H9 (cell line): ENCODE results near the gene RAPGEF6. TPM values are rescaled to one million over a fixed set of nuclear protein-coding genes. Genes with fewer than 3 reads are reported as not detected.

Source experiments
- DNase-seq: peaks from one replicate; pipeline ENCODE4 v3.0.0-alpha.2; 2017
- H2AFZ ChIP-seq: one replicate; pipeline ENCODE4 v1.6.1; 2013; ENCODE audit warnings: mild to moderate bottlenecking, low read length, control low read depth, moderate library complexity
- H2AK5ac ChIP-seq: 2 replicates; pipeline ENCODE4 v1.6.1; 2013; ENCODE audit warnings: low read length, control low read depth, mixed read lengths; ENCODE audit not compliant: insufficient read length
- H2BK120ac ChIP-seq: one replicate; pipeline ENCODE4 v1.6.1; 2013; ENCODE audit warnings: low read depth, mild to moderate bottlenecking, low read length, control low read depth, inconsistent platforms; ENCODE audit not compliant: poor library complexity, severe bottlenecking
- H2BK12ac ChIP-seq: 2 replicates; pipeline ENCODE4 v1.6.1; 2013; ENCODE audit warnings: low read length, control low read depth, mixed read lengths, low read depth; ENCODE audit not compliant: insufficient read length
- H2BK15ac ChIP-seq: 2 replicates; pipeline ENCODE4 v1.6.1; 2013; ENCODE audit warnings: low read depth, low read length, control low read depth
- H2BK20ac ChIP-seq: one replicate; pipeline ENCODE4 v1.6.1; 2013; ENCODE audit warnings: low read depth, mild to moderate bottlenecking, low read length, control low read depth, inconsistent platforms; ENCODE audit not compliant: poor library complexity, severe bottlenecking
- H2BK5ac ChIP-seq: 2 replicates; pipeline ENCODE4 v1.6.1; 2013; ENCODE audit warnings: low read length, control low read depth, mixed read lengths; ENCODE audit not compliant: insufficient read length
- H3K14ac ChIP-seq: 2 replicates; pipeline ENCODE4 v1.6.1; 2013; ENCODE audit warnings: low read length, control low read depth; ENCODE audit not compliant: insufficient read depth
- H3K18ac ChIP-seq: 2 replicates; pipeline ENCODE4 v1.6.1; 2013; ENCODE audit warnings: low read depth, mild to moderate bottlenecking, mixed read lengths, low read length, control low read depth; ENCODE audit not compliant: insufficient read length
- H3K23ac ChIP-seq: 2 replicates; pipeline ENCODE4 v1.6.1; 2013; ENCODE audit warnings: low read length, control low read depth, mixed read lengths, low read depth; ENCODE audit not compliant: insufficient read length
- H3K23me2 ChIP-seq: 2 replicates; pipeline ENCODE4 v1.6.1; 2013; ENCODE audit warnings: low read depth, mild to moderate bottlenecking, mixed read lengths, low read length, control low read depth; ENCODE audit not compliant: insufficient read length, poor library complexity, severe bottlenecking
- H3K27ac ChIP-seq: 2 replicates; pipeline ENCODE4 v1.5.1; 2013; ENCODE audit warnings: low read length, control low read depth, mixed read lengths, low read depth; ENCODE audit not compliant: insufficient read length
- H3K27me3 ChIP-seq: 2 replicates; pipeline ENCODE4 v1.6.1; 2013; ENCODE audit warnings: low read length, control low read depth, inconsistent platforms; ENCODE audit not compliant: insufficient read depth
- H3K4ac ChIP-seq: 2 replicates; pipeline ENCODE4 v1.6.1; 2013; ENCODE audit warnings: low read depth, mild to moderate bottlenecking, control low read depth, inconsistent platforms, low read length, moderate library complexity
- H3K4me1 ChIP-seq: 2 replicates; pipeline ENCODE4 v1.6.1; 2013; ENCODE audit warnings: low read length, control low read depth, inconsistent platforms; ENCODE audit not compliant: insufficient read depth
- H3K4me2 ChIP-seq: 2 replicates; pipeline ENCODE4 v1.6.1; 2013; ENCODE audit warnings: low read length, control low read depth, mixed read lengths; ENCODE audit not compliant: insufficient read length, insufficient read depth
- H3K56ac ChIP-seq: 2 replicates; pipeline ENCODE4 v1.6.1; 2013; ENCODE audit warnings: low read depth, mild to moderate bottlenecking, mixed read lengths, low read length, control low read depth; ENCODE audit not compliant: insufficient read length
- H3K79me1 ChIP-seq: 2 replicates; pipeline ENCODE4 v1.6.1; 2013; ENCODE audit warnings: low read depth, mild to moderate bottlenecking, moderate library complexity, low read length, control low read depth, inconsistent platforms; ENCODE audit not compliant: insufficient read depth, poor library complexity, severe bottlenecking
- H3K79me2 ChIP-seq: 2 replicates; pipeline ENCODE4 v1.6.1; 2013; ENCODE audit warnings: low read length, control low read depth, inconsistent platforms; ENCODE audit not compliant: insufficient read depth
- H3K9ac ChIP-seq: 2 replicates; pipeline ENCODE4 v1.6.1; 2013; ENCODE audit warnings: low read length, control low read depth, mixed read lengths; ENCODE audit not compliant: insufficient read length; ENCODE audit errors: extremely low read depth
- H3K9me3 ChIP-seq: one replicate; pipeline ENCODE4 v1.6.1; 2013; ENCODE audit warnings: low read depth, low read length, inconsistent platforms; ENCODE audit not compliant: control insufficient read depth
- H3T11ph ChIP-seq: one replicate; pipeline ENCODE4 v1.6.1; 2013; ENCODE audit warnings: mild to moderate bottlenecking, low read length, control low read depth, inconsistent platforms
- H4K20me1 ChIP-seq: one replicate; pipeline ENCODE4 v1.6.1; 2013; ENCODE audit not compliant: control insufficient read depth, insufficient read length, insufficient read depth
- H4K5ac ChIP-seq: 2 replicates; pipeline ENCODE4 v1.6.1; 2013; ENCODE audit warnings: low read depth, mild to moderate bottlenecking, mixed read lengths, low read length, control low read depth; ENCODE audit not compliant: insufficient read length
- H4K8ac ChIP-seq: replicated peaks from 2 replicates; pipeline ENCODE4 v1.6.1; 2013; ENCODE audit warnings: low read length, control low read depth, mixed read lengths, low read depth; ENCODE audit not compliant: insufficient read length
- H4K91ac ChIP-seq: 2 replicates; pipeline ENCODE4 v1.6.1; 2013; ENCODE audit warnings: low read depth, mild to moderate bottlenecking, moderate library complexity, mixed read lengths, low read length, control low read depth; ENCODE audit not compliant: insufficient read length
- H3K27ac Mint-ChIP-seq, 3 experiments: 2 replicates in 2 of 3; 3 replicates in 1 of 3; pipeline ENCODE4 v1.8.0; 2020 to 2021; ENCODE audit warnings: mixed read lengths in 3 of 3, mild to moderate bottlenecking in 1 of 3, moderate library complexity in 1 of 3
- H3K27me3 Mint-ChIP-seq: 2 replicates; pipeline ENCODE4 v1.8.0; 2021; ENCODE audit warnings: low read depth, mild to moderate bottlenecking, moderate library complexity, mixed read lengths
- H3K36me3 Mint-ChIP-seq, 3 experiments: 2 replicates in 2 of 3; 3 replicates in 1 of 3; pipeline ENCODE4 v1.8.0; 2020 to 2021; ENCODE audit warnings: low read depth in 3 of 3, mixed read lengths in 3 of 3; ENCODE audit not compliant: insufficient read depth in 1 of 3
- H3K4me1 Mint-ChIP-seq, 2 experiments: 2 replicates each; pipeline ENCODE4 v1.8.0; 2020; ENCODE audit warnings: mixed read lengths in 2 of 2
- H3K4me3 Mint-ChIP-seq, 2 experiments: 2 replicates in 1 of 2; 3 replicates in 1 of 2; pipeline ENCODE4 v1.8.0; 2020 to 2021; ENCODE audit warnings: mild to moderate bottlenecking in 2 of 2, mixed read lengths in 2 of 2, moderate library complexity in 1 of 2
- H3K9me3 Mint-ChIP-seq, 2 experiments: 2 replicates in 1 of 2; 3 replicates in 1 of 2; pipeline ENCODE4 v1.8.0; 2020; ENCODE audit warnings: mild to moderate bottlenecking in 2 of 2, mixed read lengths in 2 of 2, moderate library complexity in 1 of 2
- CTCF ChIP-seq: fragments of 200-600 bp; sonication (generic); conservative IDR thresholded peaks from 3 replicates; pipeline ENCODE4 v1.8.0; 2021; ENCODE audit warnings: antibody characterized with exemption, mild to moderate bottlenecking
- WGBS: extraction: QIAGEN DNeasy Blood & Tissue Kit; methylation state at CpG from one replicate; pipeline ENCODE4 v1.1.7; 2013; ENCODE audit warnings: missing lambda C conversion rate, low lambda C conversion rate, mixed read lengths; ENCODE audit not compliant: insufficient read length; ENCODE audit errors: extremely low coverage; 5-methylcytosine and 5-hydroxymethylcytosine counted together
- total RNA-seq: library from RNA; stranded (reverse); gene quantifications from 2 replicates; pipeline ENCODE4 v1.2.1, GENCODE V29; 2021

The RAPGEF6 gene
- total RNA-seq, 1 experiment from 2014 or later, result 19.7 TPM

GRCh38 chr5:131515348-131515747, 119.7 kb downstream of the RAPGEF6 start:
- Histone ChIP-seq H4K5ac (no peak overlapping the region), H4K8ac (no peak overlapping the region), H2BK15ac (no peak overlapping the region), H2AK5ac (no peak overlapping the region), H3K9me3 (no peaks in the 10 kb centered on the region), H2BK20ac (no peak overlapping the region), H3K79me2 (no peaks in the 10 kb centered on the region), H3K27ac (no peak overlapping the region), H3K27me3 (no peaks in the 10 kb centered on the region), H3K4me1 (no peaks in the 10 kb centered on the region; the same call in 1 of the 2 replicates), H2BK5ac (no peak overlapping the region), H3K9ac (no peak overlapping the region), H3K23ac (no peak overlapping the region), H2AFZ (no peak overlapping the region), H3K18ac (no peak overlapping the region), H3K79me1 (no peaks in the 10 kb centered on the region), H3K4me2 (no peak overlapping the region), H3T11ph (no peak overlapping the region), H4K20me1 (no peaks in the 10 kb centered on the region), H2BK12ac (no peak overlapping the region), H2BK120ac (no peak overlapping the region), H3K56ac (no peak overlapping the region), H3K14ac (no peak overlapping the region), H3K23me2 (no peaks in the 10 kb centered on the region), H3K4ac (no peak overlapping the region), H4K91ac (no peak overlapping the region)
- H3K4me3 Mint-ChIP-seq, result no peak overlapping the region
- TF ChIP-seq CTCF, result no peak
- H3K9me3 Mint-ChIP-seq, result no peaks in the 10 kb centered on the region
- peaks cover 11 to 12% of the 10 kb centered on the region in 2 experiments for H3K4me1 Mint-ChIP-seq
- WGBS, result no CpG with 5 or more reads among the region's 3 CpGs
- H3K27ac Mint-ChIP-seq, result no peak overlapping the region
- H3K27me3 Mint-ChIP-seq, result no peaks in the 10 kb centered on the region
- peaks cover under 1 to 12% (median 2%) of the 10 kb centered on the region in 3 experiments; a peak in 5 of 7 replicates for H3K36me3 Mint-ChIP-seq
- DNase-seq, result no peak
